GM21528 (cell line): ENCODE data around the gene MON1A.
"Not testable (repeated sequence)": the region's sequence is repeated elsewhere in the genome, so short reads cannot be mapped to it uniquely, and the experiment has no call there.

Experiments
- ATAC-seq: cut with Tn5 transposase; IDR thresholded peaks from one replicate; pipeline ENCODE4 v1.9.1; 2021; ENCODE audit warnings: mild to moderate bottlenecking, moderate library complexity; ENCODE audit not compliant: unreplicated experiment, low FRiP score

The MON1A gene, protein sequence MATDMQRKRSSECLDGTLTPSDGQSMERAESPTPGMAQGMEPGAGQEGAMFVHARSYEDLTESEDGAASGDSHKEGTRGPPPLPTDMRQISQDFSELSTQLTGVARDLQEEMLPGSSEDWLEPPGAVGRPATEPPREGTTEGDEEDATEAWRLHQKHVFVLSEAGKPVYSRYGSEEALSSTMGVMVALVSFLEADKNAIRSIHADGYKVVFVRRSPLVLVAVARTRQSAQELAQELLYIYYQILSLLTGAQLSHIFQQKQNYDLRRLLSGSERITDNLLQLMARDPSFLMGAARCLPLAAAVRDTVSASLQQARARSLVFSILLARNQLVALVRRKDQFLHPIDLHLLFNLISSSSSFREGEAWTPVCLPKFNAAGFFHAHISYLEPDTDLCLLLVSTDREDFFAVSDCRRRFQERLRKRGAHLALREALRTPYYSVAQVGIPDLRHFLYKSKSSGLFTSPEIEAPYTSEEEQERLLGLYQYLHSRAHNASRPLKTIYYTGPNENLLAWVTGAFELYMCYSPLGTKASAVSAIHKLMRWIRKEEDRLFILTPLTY

DNA sequence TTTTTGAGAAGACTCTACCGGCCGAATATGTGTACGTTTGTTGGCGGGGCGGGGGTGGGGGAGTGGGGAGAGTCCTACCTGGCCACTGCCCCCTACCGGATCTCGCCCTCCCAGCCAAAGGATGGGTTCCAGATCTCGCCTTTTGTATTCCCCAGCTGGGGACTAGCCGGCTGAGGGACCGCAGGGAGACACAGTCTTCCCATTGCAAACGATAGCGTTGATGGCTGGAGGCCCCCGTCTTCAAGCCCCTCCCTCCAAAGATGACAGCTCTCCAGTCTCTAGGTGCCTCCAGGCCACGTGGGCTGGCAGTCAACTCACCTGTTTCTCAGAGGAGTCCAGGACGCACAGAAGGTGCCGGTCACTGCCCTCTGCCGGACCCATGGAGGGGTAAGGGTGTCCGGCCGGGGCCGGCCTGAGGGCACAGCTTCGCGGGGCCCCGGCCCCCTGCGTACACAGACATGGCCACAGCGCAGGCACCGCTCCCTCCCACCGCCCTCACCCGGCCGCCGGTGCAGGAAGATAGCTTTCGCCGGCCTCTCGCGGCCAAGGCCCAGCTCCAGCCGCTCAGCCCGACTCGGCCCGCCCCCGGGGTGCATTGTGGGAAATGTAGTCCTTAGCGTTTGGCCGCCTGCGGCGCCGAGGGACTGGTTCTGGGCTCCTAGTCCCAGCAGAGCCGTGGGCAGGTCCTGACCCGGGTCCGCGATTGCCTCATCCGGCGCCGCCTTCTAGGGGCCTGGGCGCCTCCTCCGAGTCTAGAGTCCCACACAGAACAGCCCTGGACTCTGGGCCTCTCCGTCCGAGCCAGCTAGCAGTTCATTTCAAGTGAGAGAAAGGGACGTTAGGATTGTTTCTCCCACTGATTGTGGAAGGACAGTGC, at the start of gene MON1A:
Gene MON1A (minus strand): TSS at position 521 of the 877 bp plus-strand sequence. CDS start 16,465 bp downstream, outside the sequence.
- ATAC-seq, result peak; percentile 84

DNA sequence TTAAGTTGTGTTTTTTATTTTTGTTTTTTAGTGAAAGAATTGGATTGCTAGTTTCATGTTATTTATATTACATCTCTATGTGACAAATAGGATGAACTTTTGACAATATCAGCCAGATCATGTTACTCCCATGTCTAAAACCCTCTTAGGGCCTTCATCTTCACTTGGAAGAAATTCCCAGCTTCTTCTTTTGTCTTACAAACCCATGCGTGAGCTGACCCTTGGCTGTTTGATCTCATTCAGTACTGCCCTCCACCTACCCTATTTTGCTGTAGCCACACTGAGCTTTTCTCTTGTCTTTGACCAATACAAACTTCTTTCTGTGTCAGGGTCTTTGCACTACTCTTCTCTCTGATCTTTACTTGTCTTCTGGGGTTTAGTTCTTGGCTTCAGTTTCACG, 47.3 kb upstream of the MON1A start:
- ATAC-seq, result no peak

DNA sequence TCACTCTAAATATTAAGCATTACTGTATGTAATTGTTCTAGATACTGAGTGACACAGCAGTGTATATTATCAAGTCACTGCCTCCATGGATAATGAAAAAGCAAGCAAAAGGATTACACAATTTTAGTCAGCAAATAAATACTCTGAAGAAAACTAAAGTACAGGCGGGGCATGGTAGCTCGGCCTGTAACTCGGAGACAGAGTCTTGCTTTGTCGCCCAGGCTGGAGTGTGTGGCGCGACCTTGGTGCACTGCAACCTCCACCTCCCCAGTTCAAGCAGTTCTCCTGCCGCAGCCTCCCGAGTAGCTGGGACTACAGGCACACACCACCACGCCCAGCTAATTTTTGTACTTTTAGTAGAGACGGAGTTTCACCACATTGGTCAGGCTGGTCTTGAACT, 43.0 kb upstream of the MON1A start:
- no peak for ATAC-seq

DNA sequence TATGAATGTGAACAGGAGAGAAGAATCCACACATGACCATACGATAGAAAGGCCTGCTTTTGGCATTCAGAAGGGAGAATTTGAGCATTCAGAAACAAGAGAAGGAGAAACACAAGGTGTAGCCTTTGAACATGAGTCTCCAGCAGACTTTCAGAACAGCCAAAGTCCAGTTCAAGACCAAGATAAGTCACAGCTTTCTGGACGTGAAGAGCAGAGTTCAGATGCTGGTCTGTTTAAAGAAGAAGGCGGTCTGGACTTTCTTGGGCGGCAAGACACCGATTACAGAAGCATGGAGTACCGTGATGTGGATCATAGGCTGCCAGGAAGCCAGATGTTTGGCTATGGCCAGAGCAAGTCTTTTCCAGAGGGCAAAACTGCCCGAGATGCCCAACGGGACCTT, 38.7 kb upstream of the MON1A start:
- no peak for ATAC-seq

DNA sequence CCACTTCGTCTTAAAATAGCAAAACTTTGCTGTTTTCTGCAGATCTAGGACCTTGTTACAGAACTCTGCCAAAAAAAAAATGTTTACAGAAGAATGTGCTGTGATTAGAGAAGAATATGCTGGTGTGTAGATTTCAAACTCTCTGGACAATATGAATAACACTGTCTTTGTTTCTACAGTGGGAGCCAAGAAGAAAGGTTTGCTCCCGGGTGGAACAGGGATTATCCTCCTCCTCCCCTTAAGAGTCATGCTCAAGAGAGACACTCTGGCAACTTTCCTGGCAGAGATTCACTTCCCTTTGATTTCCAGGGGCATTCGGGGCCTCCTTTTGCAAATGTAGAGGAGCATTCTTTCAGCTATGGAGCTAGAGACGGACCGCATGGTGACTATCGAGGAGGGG, 37.7 kb upstream of the MON1A start:
- ATAC-seq, result no peak

DNA sequence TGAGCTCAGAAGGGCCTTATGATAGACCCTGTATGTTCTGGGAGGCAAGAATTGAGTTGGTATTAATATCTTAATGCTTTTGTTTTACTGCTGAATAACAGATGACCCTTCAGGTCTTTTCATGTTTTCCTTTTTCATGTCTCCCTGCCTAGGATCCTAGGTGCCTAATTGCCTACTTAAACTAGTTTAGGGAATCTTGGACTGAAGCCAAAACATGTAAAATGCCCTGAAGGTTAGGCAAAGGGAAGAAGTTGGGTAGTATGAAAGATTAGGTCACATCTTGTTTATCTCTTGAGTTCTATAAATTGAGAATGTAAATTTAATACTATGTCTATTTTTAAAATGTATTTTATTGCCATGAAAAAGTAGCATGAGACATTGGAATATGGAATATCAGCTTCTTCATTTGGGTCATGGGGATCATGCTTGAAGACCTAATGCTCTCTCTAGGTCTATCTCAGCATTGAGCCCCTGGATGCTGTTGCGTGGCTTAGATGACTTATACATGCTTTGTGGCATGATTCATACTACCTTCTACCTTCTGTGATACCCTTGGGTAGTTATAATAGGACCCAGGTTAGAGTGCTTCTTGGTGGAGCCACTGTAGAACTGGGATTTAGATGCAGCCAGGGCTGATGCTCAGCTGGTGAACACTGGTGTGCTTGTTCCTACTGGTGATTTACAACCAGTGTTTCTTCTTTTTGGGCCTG, 36.8 kb upstream of the MON1A start:
- ATAC-seq, result no peak

DNA sequence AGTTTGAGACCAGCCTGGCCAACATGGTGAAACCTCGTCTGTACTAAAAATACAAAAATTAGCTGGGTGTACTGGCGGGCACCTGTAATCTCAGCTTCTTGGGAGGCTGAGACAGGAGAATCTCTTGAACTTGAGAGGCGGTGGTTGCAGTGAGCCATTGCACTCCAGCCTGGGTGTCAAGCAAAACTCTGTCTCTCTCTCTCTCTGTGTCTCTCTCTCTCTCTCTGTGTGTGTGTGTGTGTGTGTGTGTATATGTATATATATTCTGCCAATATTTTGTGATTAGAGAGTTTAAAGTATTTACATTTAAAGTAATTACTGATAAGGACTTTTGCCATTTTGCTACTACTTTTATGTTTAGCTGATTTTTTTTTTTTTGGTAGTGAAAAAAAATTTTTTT, 26.0 kb upstream of the MON1A start:
- no peak for ATAC-seq

DNA sequence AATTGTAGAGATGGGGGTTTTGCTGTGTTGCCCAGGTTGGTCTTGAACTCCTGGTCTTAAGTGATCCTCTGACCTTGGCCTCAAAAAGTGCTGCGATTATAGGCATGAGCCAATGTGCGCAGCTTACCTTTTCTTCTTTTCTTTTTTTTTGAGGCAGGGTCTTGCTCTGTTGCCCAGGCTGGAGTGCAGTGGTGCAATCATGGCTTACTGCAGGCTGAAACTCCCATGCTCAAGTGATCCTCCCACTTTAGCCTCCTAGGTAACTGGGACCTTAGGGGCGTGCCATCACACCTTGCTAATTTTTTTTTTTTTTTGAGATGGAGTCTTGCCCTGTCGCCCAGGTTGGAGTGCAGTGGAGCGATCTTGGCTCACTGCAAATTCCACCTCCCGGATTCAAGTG, 23.3 kb upstream of the MON1A start:
- ATAC-seq, result no peak

DNA sequence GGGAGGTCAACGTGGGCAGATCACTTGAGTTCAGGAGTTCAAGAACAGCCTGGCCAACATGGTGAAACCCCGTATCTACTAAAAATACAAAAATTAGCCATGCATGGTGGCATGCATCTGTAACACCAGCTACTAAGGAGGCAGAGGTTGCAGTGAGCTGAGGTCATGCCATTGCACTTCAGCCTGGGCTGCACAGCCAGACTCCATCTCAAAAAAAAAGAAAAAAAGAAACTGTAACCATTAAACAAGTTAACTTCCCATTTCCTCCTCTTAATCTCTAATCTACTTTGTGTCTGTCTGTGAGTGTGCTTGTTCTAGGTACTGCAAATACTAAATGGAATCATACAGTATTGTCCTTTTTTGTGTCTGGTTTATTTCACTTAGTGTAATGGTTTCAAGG, 13.0 kb upstream of the MON1A start:
- ATAC-seq, result no peak

DNA sequence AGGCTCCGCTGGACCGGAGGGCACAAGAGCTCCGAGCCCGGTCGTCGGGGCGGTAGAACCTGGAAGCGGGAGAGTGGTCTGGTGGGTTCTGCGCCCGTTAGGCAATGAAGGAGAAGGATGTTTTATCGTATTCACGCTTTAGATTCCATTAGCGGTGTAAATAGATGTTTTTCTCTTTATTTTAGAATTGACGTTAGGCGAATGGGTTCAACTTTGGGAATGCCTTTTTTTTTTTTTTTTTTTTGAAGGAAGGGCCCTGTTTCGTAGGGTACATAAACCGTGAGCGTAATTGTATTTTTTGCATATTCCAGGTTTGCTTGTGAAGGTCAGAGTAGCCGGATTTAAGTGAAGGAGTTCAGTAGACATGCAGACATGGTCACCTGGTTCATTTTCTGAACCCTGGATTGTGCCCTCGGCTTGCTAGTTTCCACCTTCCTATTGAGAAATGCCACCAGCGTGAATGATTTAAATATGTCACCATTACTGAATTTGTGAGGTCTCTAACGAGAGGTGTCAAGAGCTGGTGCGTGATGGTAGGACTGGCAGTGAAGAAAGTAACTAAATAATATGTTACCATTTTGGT, 11.1 kb upstream of the MON1A start:
- ATAC-seq, result no peak

DNA sequence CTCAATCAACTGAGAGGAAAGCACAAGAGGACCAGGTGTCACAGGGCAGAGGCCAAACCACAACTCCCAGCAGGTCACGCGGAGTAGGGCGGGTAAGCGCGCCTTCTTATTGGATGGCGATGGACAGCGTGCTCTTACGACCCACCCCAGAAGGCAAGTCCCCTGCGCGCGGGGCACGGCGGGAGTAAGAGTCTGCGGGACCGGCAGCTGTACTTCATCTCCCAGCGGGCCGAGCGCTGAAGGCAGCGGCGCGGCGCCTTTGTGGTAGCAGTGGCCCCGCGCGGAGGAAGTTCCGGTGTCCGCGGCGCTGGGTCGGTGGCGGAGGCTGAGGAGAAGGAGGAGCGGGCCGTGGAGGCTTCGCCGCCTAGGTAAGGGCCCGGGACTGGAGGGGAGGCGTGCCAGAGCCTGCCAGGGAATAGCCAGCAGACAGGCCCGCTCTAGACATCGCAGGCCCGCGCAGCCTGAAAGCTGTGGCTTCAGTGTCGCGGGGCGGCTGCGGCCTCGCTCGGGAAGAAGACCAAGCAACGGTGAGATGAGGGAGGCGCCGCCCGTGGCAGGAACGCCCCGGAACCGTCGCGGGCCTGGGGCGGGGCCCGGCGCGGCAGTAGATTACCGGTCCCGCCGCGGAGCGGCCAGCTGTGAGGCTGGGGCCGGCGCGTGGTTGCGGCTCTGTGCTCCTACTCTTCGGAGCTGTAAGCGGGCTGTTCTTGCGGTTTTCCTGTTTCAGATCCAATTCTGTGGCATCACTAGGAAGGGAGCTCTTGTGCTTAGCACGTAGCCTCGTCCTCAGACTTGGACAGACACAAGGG, 10.5 kb upstream of the MON1A start, which contains the start of gene RBM6:
Gene RBM6 (plus strand): TSS at position 293 of the 809 bp plus-strand sequence. CDS start 22,492 bp downstream, outside the sequence.
- peak; percentile 95 for ATAC-seq

DNA sequence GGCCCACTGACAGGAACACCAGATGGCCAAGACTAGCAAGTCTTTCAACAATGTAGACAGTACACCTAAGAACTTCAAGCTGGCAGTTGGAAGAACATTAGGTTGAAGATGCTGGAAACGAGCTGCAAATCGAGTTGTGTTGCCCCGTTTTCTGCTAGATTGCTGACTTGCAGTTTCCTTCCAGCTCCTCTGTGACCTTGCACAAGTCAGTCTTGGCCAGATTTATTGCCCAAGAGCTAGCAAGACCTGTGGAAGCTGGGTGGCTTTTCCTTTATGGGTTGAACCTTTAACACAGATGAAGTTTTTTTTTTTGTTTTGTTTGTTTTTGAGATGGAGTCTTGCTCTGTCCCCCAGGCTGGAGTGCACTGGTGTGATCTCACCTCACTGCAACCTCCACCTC, 7.5 kb upstream of the MON1A start:
- no peak for ATAC-seq

DNA sequence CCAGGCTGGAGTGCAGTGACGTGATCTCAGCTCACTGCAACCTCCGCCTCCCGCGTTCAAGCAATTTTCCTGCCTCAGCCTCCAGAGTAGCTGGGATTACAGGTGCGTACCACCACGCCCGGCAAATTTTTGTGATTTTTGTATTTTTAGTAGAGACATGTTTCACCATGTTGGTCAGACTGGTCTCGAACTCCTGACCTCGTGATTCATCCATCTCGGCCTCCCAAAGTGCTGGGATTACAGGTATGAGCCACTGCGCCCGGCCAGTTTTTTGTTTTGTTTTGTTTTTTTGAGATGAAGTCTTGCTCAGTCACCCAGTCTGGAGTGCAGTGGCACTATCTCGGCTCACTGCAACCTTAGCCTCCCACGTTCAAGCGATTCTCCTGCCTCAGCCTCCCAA, 2.7 kb upstream of the MON1A start:
- ATAC-seq, result not testable (repeated sequence)

DNA sequence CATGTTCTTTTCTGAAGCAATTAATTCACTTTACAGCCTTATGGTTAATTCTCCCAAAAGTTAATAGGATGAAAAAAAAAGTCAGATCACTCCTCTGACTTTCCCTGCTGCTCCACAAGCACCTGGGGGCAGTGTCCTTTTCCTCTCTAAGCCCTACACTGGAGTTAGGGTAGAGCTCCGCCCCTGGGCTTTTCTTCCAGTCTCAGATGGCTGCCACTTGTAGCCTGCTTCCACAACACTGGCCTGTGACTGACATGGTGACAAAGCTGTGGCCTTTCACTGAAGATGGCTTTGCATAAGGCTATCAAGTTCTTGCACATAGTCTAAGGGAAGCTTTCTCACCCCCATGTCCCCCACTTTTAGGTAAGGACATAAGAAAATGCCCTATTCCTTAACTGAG, 1.3 kb upstream of the MON1A start:
- no peak for ATAC-seq

DNA sequence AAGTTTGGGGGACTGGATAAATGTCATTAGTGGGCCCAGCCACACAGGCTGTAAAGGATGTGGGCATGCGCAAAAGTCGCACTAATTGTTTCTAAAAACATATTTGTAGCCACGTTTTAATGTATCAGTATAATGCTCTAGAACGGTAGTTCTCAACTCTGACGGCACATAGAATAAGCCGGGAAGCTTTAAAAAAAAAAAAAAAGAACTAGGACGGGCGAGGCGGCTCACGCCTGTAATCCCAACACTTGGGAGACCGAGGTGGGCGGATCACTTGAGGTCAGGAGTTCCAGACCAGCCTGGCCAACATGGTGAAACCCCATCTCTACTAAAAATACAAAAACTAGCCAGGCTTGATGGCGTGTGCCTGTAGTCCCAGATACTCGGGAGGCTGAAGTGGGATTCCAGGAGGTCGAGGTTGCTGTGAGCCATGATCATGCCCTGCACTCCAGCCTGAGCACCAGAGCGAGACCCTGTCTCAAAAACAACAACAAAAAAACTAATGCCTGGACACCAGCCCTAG, 618 bp upstream of the MON1A start:
- no peak for ATAC-seq

DNA sequence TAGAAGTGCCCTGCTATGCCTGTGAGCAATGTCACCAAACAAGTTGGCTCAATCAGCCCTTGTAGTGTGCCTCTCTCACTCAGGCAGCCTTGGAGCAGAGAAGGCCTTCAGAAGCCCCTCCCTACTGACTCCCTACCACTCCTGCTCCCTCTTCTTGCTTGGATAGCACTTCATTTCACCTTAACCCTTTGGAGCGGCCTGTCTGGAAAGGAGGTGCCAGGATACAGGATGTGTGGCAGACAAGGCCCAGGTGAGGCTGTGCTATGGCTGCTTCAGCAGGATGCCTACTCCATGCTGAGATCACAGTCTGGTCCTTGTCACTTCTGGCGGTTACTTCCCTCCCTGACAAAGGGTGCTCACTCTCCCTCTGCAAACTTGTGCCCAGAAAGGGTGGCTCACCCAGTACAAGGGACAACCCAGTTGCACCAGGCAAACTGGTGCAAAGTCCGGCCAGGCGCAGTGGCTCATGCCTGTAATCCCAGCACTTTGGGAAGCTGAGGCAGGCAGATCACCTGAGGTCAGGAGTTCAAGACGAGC, 1.1 kb downstream of the MON1A start:
- ATAC-seq, result no peak

DNA sequence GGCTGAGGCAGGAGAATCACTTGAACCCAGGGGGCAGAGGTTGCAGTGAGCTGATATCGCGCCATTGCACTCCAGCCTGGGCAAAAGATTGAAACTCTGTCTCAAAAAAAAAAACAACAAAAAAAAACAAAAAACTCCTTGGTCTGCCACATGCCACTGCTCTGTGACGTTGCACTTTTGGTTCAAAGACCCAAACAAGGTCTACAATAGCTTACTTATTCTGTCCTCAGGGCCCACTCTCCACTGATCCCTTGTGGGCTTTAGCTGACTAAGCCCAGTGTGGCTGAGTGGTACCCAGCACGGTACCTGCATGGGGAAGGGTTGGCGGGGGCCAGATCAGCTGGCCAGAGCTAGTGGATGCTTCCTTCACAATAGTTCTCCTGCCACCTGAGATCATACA, 1.8 kb downstream of the MON1A start:
- ATAC-seq, result no peak

DNA sequence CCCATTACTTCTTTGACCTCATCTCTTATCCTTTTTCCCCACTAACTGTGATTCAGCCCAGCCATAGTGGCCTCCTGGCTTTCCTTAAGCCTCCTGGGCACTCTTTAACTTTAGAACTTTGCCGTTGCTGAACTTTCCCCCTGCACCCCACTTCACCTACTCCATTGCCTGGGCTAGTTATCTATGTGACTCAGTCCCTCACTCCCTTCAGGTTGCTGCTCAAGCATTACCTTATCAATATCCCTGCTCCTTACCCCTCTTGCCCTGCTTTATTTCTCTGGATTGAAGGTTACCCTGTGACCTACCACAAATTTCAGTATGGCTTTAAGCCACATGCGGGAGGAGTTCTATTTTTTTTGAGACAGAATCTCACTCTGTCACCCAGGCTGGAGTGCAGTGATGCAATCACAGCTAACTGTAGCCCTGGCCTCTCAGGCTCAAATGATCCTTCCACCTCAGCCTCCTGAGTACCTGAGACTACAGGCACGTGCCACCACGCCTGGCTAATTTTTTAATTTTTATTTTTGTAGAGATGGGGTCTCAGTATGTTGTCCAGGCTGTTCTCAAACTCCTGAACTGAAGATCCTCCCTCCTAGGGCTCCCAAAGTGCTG, 3.4 kb downstream of the MON1A start:
- ATAC-seq, result no peak

DNA sequence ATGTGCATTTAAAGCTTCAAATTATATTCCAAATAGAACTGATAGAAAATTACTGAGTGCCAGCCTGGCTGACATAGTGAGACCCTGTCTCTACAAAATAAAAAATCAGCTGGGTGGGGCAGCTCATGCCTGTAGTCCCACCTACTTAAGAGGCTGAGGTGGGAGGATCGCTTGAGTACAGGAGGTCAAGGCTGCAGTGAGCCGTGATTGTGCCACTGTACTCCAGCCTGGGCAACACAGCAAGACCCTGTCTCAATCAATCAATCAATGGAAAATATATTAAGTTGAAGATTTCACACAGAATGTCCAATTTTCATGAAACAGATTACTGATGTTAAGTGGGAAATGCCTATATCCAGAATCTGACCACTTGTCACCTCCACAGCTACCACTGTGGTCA, 4.1 kb downstream of the MON1A start:
- no peak for ATAC-seq
